HepG2 (cell line): ENCODE results near the gene CHRD. TPM values are rescaled to one million over a fixed set of nuclear protein-coding genes. Genes with fewer than 3 reads are reported as not detected.
A peak's percentile ranks its signal among the peaks of the same experiment; 100 is the strongest.

Experiments
- EHMT2 ChIP-seq: fragments of 200-600 bp; sonication (generic); IDR thresholded peaks from 2 replicates; pipeline ENCODE4 v1.7.0; 2017; ENCODE audit warnings: antibody characterized with exemption, low read depth, low read length, borderline replicate concordance
- ETV5 ChIP-seq: IDR thresholded peaks from 2 replicates; pipeline ENCODE4 v1.6.1; 2018; ENCODE audit warnings: missing biosample characterization, missing genetic modification reagents, inconsistent platforms, borderline replicate concordance
- FOXC1 ChIP-seq: sonication (generic); formaldehyde crosslinking; IDR thresholded peaks from 2 replicates; pipeline ENCODE4 v1.8.0; 2022; ENCODE audit warnings: mild to moderate bottlenecking, missing genetic modification reagents, borderline replicate concordance
- FOXO1 ChIP-seq: sonication (generic); formaldehyde crosslinking; IDR thresholded peaks from 2 replicates; pipeline ENCODE4 v1.4.0; 2020; ENCODE audit warnings: missing genetic modification reagents
- GATAD2A ChIP-seq: IDR thresholded peaks from 2 replicates; pipeline ENCODE4 v1.6.1; 2016
- PITX1 ChIP-seq: sonication (generic); formaldehyde crosslinking; IDR thresholded peaks from 2 replicates; pipeline ENCODE4 v1.5.1; 2020; ENCODE audit warnings: mild to moderate bottlenecking, missing genetic modification reagents
- RBM22 ChIP-seq: fragments of 200-400 bp; formaldehyde crosslinking; optimal IDR thresholded peaks from 2 replicates; pipeline ENCODE3; 2017; ENCODE audit warnings: mild to moderate bottlenecking, low read length, moderate library complexity
- SRSF9 ChIP-seq: fragments of 200-400 bp; formaldehyde crosslinking; IDR thresholded peaks from 2 replicates; pipeline ENCODE4 v1.6.1; 2018; ENCODE audit warnings: borderline replicate concordance, mild to moderate bottlenecking, low read depth, low read length; ENCODE audit not compliant: insufficient read depth, poor library complexity, severe bottlenecking
- USF2 ChIP-seq, 2 experiments: sonication (generic) in 1 of 2; formaldehyde crosslinking in 1 of 2; IDR thresholded peaks; 2 replicates each; pipeline versions ENCODE4 v1.5.1 to v1.6.1; 2011 to 2020; ENCODE audit warnings: borderline replicate concordance in 1 of 2, low read depth in 1 of 2, low read length in 1 of 2, mild to moderate bottlenecking in 1 of 2, missing genetic modification reagents in 1 of 2, moderate library complexity in 1 of 2
- ZNF10 ChIP-seq: sonication (generic); formaldehyde crosslinking; IDR thresholded peaks from 2 replicates; pipeline ENCODE4 v1.4.0; 2020; ENCODE audit warnings: mild to moderate bottlenecking, low read depth, missing genetic modification reagents, borderline replicate concordance
- ZNF275 ChIP-seq: sonication (generic); formaldehyde crosslinking; IDR thresholded peaks from 2 replicates; pipeline ENCODE4 v1.8.0; 2022; ENCODE audit warnings: missing genetic modification reagents, mild to moderate bottlenecking, inconsistent platforms, borderline replicate concordance
- ZNF335 ChIP-seq: sonication (generic); formaldehyde crosslinking; IDR thresholded peaks from 2 replicates; pipeline ENCODE4 v1.4.0; 2020; ENCODE audit warnings: missing genetic modification reagents
- ZNF543 ChIP-seq: sonication (generic); formaldehyde crosslinking; IDR thresholded peaks from 2 replicates; pipeline ENCODE4 v1.4.0; 2020; ENCODE audit warnings: mild to moderate bottlenecking, missing genetic modification reagents
- ZNF772 ChIP-seq: sonication (generic); formaldehyde crosslinking; IDR thresholded peaks from 2 replicates; pipeline ENCODE4 v1.5.0; 2020; ENCODE audit warnings: mild to moderate bottlenecking, missing genetic modification reagents
- ZXDC ChIP-seq: sonication (generic); formaldehyde crosslinking; IDR thresholded peaks from 2 replicates; pipeline ENCODE4 v1.5.0; 2020; ENCODE audit warnings: mild to moderate bottlenecking, missing genetic modification reagents
- polyA plus RNA-seq, 8 experiments: library from polyadenylated mRNA; depleted of rRNA in 3 of 8; stranded (reverse) in 7 of 8; unstranded in 1 of 8; fragments of >200 nt; fragmentation: Illumina TruSeq in 4 of 8; extraction: Trizol in 4 of 8; gene quantifications; 2 replicates each; pipeline versions ENCODE4 v1.2.1 to v1.2.3, GENCODE V29; 2011 to 2016; ENCODE audit warnings: low read depth in 4 of 8, missing spikeins in 1 of 8, mixed read lengths in 1 of 8; ENCODE audit not compliant: insufficient read depth in 1 of 8
- total RNA-seq, 5 experiments: library from RNA; depleted of rRNA; stranded (reverse); fragments of >200 nt; fragmentation: Illumina TruSeq; extraction: Trizol; gene quantifications; 2 replicates each; pipeline ENCODE4 v1.2.3, GENCODE V29; 2016; ENCODE audit warnings: low read depth in 1 of 5
- TF ChIP-seq, protein P1 (sequence below): sonication (generic); formaldehyde crosslinking; conservative IDR thresholded peaks from 2 replicates; pipeline ENCODE4 v1.8.0; 2022; ENCODE audit warnings: low read depth, missing genetic modification reagents

CHRD gene
- total and polyA plus RNA-seq, 2 of the 13 experiments (the other 11 are each of a cell fraction or from before 2014, with no cell fraction given) = 22.2 to 35.2 TPM

- peak; percentile 63; the same call in 1 of the 2 replicates for TF ChIP-seq PITX1
- peak; percentile 23; the same call in 1 of the 2 replicates for TF ChIP-seq FOXC1 (CRISPR knock-in tag)
- TF ChIP-seq RBM22 = peak; percentile 63
- TF ChIP-seq ZXDC (CRISPR knock-in tag) = peak; percentile 75
- TF ChIP-seq ZNF772 = peak; percentile 67; the same call in 1 of the 2 replicates
- 0 out of 2 replicates have a peak, but pooled peaks have one; percentile 84 for TF ChIP-seq ZNF543 (CRISPR knock-in tag)
- TF ChIP-seq ZNF335 = peak; percentile 72
- TF ChIP-seq ZNF10 (CRISPR knock-in tag) = no peak
- peak; percentile 80; the same call in 1 of the 2 replicates for TF ChIP-seq ETV5
- peak; percentile 82; the same call in 1 of the 2 replicates for TF ChIP-seq ZNF275 (CRISPR knock-in tag)
- no peak for TF ChIP-seq EHMT2
- TF ChIP-seq FOXO1 (CRISPR knock-in tag) = peak; percentile 41; the same call in 1 of the 2 replicates
- TF ChIP-seq SRSF9 = no peak
- 0 out of 2 replicates have a peak, but pooled peaks have one; percentile 35 for TF ChIP-seq GATAD2A (CRISPR knock-in tag)
- TF ChIP-seq USF2 (IDR thresholded peaks at IDR 0.05; ENCODE audit: low read depth, low read length) = no peak
- peak; percentile 4; the same call in 1 of the 2 replicates for TF ChIP-seq USF2 (CRISPR knock-in tag; IDR thresholded peaks at IDR 0.05; ENCODE audit: borderline replicate concordance)
- TF ChIP-seq, protein P1, sequence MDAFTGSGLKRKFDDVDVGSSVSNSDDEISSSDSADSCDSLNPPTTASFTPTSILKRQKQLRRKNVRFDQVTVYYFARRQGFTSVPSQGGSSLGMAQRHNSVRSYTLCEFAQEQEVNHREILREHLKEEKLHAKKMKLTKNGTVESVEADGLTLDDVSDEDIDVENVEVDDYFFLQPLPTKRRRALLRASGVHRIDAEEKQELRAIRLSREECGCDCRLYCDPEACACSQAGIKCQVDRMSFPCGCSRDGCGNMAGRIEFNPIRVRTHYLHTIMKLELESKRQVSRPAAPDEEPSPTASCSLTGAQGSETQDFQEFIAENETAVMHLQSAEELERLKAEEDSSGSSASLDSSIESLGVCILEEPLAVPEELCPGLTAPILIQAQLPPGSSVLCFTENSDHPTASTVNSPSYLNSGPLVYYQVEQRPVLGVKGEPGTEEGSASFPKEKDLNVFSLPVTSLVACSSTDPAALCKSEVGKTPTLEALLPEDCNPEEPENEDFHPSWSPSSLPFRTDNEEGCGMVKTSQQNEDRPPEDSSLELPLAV (CRISPR knock-in tag) = no peak
These were observed 16.9 kb upstream of the CHRD start (continued) for GRCh38 chr3:184362668-184363546.
